ENCODE results near the gene DNAH11. TPM values are rescaled to one million over a fixed set of nuclear protein-coding genes. Genes with fewer than 3 reads are reported as not detected.

The DNAH11 gene
- total and polyA plus RNA-seq, 4 donors, result 1.8 to 24.7 (median 8.1) TPM

DNA sequence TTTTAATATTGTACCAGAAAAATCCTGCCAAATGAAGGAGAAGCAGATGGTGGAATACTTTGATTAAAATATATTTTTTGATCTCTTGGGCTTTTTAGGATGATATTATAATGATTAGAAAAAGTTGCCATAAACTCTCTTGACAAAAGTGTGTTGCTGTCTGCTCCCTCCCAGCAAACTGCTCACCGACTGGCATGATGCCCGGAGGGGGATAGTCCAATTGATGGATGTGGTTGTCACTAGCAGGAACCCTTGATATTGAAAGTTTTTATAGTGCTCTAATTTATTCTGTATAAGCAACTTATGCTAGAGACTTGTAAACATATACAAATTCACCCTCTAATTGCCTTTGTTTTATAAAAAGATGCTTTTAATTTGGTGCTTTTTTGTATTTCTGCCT, 114.0 kb downstream of the DNAH11 start:
- 50 to 87% methylated on average over 2 of the region's 2 CpGs for WGBS, 2 donors
- Histone ChIP-seq H3K9ac (ENCODE audit: insufficient read depth in 1 of 2, low read length in 2 of 2) (no peak overlapping the region), H3K4me3 (no peak overlapping the region), H3K4me1 (ENCODE audit: control insufficient read depth in 5 of 5, insufficient read depth in 5 of 5, low read length in 5 of 5) (peaks cover 0 to 1% (median 0%) of the 10 kb centered on the region in 5 donors), H3K9me3 (ENCODE audit: control insufficient read depth in 4 of 4, insufficient read depth in 3 of 4, low read length in 3 of 4) (peaks cover 0 to 1% (median 0%) of the 10 kb centered on the region in 4 donors), H3K27ac (ENCODE audit: low read depth in 1 of 2, low read length in 1 of 2) (no peak overlapping the region), H3K36me3 (ENCODE audit: control insufficient read depth in 4 of 4, insufficient read depth in 4 of 4, low read length in 4 of 4) (no peaks in the 10 kb centered on the region), H3K27me3 (ENCODE audit: control insufficient read depth in 3 of 3, insufficient read depth in 3 of 3, low read length in 2 of 3) (no peaks in the 10 kb centered on the region)
- TF ChIP-seq, protein P1, sequence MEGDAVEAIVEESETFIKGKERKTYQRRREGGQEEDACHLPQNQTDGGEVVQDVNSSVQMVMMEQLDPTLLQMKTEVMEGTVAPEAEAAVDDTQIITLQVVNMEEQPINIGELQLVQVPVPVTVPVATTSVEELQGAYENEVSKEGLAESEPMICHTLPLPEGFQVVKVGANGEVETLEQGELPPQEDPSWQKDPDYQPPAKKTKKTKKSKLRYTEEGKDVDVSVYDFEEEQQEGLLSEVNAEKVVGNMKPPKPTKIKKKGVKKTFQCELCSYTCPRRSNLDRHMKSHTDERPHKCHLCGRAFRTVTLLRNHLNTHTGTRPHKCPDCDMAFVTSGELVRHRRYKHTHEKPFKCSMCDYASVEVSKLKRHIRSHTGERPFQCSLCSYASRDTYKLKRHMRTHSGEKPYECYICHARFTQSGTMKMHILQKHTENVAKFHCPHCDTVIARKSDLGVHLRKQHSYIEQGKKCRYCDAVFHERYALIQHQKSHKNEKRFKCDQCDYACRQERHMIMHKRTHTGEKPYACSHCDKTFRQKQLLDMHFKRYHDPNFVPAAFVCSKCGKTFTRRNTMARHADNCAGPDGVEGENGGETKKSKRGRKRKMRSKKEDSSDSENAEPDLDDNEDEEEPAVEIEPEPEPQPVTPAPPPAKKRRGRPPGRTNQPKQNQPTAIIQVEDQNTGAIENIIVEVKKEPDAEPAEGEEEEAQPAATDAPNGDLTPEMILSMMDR (IDR thresholded peaks at IDR 0.05; ENCODE audit: control extremely low read depth, extremely low read depth), result no peak
- DNase-seq, result peak in 1 of 3 donors; percentile 2
- no peak for ATAC-seq (ENCODE audit: insufficient read depth, low FRiP score)

DNA sequence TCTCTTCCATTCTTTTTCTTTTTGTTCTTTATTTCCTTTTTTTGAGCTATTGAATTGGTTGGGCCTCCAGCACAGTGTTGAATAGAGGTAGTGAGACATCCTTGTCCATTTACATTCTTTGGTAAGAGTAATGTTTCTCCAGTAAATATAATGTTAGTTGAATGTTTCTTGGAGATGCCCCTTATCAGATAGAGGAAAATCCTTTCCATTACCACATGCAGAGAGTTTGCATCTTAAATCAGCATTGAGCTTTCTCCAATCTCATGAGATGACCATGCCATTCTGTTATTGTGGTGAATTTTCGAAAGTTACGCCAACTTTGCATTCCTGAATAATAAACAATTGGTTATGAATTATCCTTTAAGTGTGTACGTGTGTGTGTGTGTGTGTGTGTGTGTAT, 127.7 kb downstream of the DNAH11 start:
- Histone ChIP-seq H3K4me1 (ENCODE audit: control insufficient read depth in 5 of 5, insufficient read depth in 5 of 5, low read length in 5 of 5) (no peaks in the 10 kb centered on the region), H3K27me3 (ENCODE audit: control insufficient read depth in 3 of 3, insufficient read depth in 3 of 3, low read length in 2 of 3) (no peaks in the 10 kb centered on the region), H3K36me3 (ENCODE audit: control insufficient read depth in 4 of 4, insufficient read depth in 4 of 4, low read length in 4 of 4) (no peaks in the 10 kb centered on the region), H3K9ac (ENCODE audit: insufficient read depth in 1 of 2, low read length in 2 of 2) (no peak overlapping the region), H3K27ac (ENCODE audit: low read depth in 1 of 2, low read length in 1 of 2) (no peak overlapping the region), H3K4me3 (no peak overlapping the region), H3K9me3 (ENCODE audit: control insufficient read depth in 4 of 4, insufficient read depth in 3 of 4, low read length in 3 of 4) (no peaks in the 10 kb centered on the region)
- DNase-seq (no peak), ATAC-seq (ENCODE audit: insufficient read depth, low FRiP score) (no peak)
- TF ChIP-seq, protein P1 (IDR thresholded peaks at IDR 0.05; ENCODE audit: control extremely low read depth, extremely low read depth), result no peak
- 87 to 93% methylated on average over 3 of the region's 3 CpGs for WGBS, 2 donors

DNA sequence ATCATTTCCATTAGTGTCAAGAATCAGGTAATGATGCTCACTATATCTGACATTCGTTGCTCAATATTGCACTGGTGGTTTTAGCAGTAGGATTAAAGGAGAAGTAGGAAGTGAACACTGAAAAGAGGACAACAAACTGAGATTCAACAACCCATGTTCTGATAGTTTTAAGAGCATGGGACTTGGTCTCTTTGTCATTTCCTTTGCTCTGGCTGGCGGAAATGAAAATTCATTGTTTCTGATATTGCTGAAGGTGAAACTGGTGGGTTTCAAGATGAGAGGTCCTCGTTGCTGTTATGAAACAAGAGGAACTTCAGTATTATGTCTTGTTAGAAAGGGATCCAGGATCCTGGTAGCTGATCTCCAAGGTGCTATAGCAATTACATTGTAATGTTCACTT, 129.0 kb downstream of the DNAH11 start:
- no peaks in the 10 kb centered on the region for H3K36me3 ChIP-seq (ENCODE audit: control insufficient read depth in 4 of 4, insufficient read depth in 4 of 4, low read length in 4 of 4)
- WGBS, 2 donors, result 23 to 60% methylated on average over 3 of the region's 3 CpGs
- TF ChIP-seq, protein P1 (IDR thresholded peaks at IDR 0.05; ENCODE audit: control extremely low read depth, extremely low read depth), result no peak
- H3K27ac ChIP-seq (ENCODE audit: low read depth in 1 of 2, low read length in 1 of 2), result no peak overlapping the region
- no peaks in the 10 kb centered on the region for H3K9me3 ChIP-seq (ENCODE audit: control insufficient read depth in 4 of 4, insufficient read depth in 3 of 4, low read length in 3 of 4)
- H3K27me3 ChIP-seq (ENCODE audit: control insufficient read depth in 3 of 3, insufficient read depth in 3 of 3, low read length in 2 of 3), result no peaks in the 10 kb centered on the region
- H3K4me1 ChIP-seq (ENCODE audit: control insufficient read depth in 5 of 5, insufficient read depth in 5 of 5, low read length in 5 of 5), result no peaks in the 10 kb centered on the region
- no peak for ATAC-seq (ENCODE audit: insufficient read depth, low FRiP score)
- no peak for DNase-seq
- H3K4me3 ChIP-seq, result no peak overlapping the region
- H3K9ac ChIP-seq (ENCODE audit: insufficient read depth in 1 of 2, low read length in 2 of 2), result no peak overlapping the region

DNA sequence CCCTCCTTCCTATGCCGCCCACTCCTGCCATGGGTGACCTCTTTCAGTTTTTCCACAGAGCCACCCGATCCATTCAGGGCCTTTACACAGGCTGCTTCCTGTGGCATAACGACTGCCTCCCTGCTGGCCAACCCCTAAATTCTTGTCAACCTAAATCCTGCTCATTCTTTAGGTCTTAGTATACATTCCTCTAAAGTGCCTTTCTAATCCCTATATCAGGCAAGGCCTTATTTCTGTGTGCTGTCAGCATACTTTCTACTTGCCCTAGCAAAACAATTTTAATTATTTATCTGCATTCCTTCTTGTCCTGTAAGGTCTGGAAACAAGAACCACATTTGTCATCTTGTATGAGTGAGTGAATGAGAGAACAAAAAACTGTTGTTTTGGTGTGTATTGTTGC, 132.4 kb downstream of the DNAH11 start:
- 68 to 80% methylated on average over 3 of the region's 3 CpGs for WGBS, 2 donors
- Histone ChIP-seq H3K36me3 (ENCODE audit: control insufficient read depth in 4 of 4, insufficient read depth in 4 of 4, low read length in 4 of 4) (no peaks in the 10 kb centered on the region), H3K9me3 (ENCODE audit: control insufficient read depth in 4 of 4, insufficient read depth in 3 of 4, low read length in 3 of 4) (peaks cover 0 to 4% (median 2%) of the 10 kb centered on the region in 4 donors), H3K4me3 (no peak overlapping the region), H3K27me3 (ENCODE audit: control insufficient read depth in 3 of 3, insufficient read depth in 3 of 3, low read length in 2 of 3) (no peaks in the 10 kb centered on the region), H3K9ac (ENCODE audit: insufficient read depth in 1 of 2, low read length in 2 of 2) (no peak overlapping the region), H3K27ac (ENCODE audit: low read depth in 1 of 2, low read length in 1 of 2) (no peak overlapping the region), H3K4me1 (ENCODE audit: control insufficient read depth in 5 of 5, insufficient read depth in 5 of 5, low read length in 5 of 5) (no peaks in the 10 kb centered on the region)
- ATAC-seq (ENCODE audit: insufficient read depth, low FRiP score) (no peak), DNase-seq (no peak)
- TF ChIP-seq, protein P1 (IDR thresholded peaks at IDR 0.05; ENCODE audit: control extremely low read depth, extremely low read depth), result no peak

All from lung (tissue), 12 donors.